ENCODE data around the gene LEAP2.

DNA sequence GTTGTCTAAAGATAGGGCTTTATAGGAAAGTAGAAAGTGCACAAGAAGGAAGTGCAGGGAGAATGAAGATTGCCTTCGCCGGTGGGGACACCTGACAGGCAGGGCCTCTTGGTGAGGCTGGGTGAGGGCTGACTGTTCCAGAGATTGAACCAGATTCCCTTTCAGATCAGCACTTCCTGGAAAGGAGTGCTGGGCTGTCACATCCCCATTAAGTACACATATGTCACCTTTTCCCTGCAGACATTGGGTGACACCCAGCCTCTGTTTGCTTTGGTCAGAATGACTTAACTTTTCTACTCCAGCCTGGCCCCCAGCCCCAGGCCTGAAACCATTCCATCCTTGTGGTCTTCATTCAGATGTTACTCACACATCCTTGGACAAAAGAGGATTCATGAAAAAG, 35.6 kb upstream of the LEAP2 start:
- TF ChIP-seq, protein P1, sequence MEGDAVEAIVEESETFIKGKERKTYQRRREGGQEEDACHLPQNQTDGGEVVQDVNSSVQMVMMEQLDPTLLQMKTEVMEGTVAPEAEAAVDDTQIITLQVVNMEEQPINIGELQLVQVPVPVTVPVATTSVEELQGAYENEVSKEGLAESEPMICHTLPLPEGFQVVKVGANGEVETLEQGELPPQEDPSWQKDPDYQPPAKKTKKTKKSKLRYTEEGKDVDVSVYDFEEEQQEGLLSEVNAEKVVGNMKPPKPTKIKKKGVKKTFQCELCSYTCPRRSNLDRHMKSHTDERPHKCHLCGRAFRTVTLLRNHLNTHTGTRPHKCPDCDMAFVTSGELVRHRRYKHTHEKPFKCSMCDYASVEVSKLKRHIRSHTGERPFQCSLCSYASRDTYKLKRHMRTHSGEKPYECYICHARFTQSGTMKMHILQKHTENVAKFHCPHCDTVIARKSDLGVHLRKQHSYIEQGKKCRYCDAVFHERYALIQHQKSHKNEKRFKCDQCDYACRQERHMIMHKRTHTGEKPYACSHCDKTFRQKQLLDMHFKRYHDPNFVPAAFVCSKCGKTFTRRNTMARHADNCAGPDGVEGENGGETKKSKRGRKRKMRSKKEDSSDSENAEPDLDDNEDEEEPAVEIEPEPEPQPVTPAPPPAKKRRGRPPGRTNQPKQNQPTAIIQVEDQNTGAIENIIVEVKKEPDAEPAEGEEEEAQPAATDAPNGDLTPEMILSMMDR (IDR thresholded peaks at IDR 0.05), result no peak
- no peak for TF ChIP-seq POLR2A (IDR thresholded peaks at IDR 0.05)
